ENCODE results near the gene NSUN2.

NSUN2 gene

DNA sequence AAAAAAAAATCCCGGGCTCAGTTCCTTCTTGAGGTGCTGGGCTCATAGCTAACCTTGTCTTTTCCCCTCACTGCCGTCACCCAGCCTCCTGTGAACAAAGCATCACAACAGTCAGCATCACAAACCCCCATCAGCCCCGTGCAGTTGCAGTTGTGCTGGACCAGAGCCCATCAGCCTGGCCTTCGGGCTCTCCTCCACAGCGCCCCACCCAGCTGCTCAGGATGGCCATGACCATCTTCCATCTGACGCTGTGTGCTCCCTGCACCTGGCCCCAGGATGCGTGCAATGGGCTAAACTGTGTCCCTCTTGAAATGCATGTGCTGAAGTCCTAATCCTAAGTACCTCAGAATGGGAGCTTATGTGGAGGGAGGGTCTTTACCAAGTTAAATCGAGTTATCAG lies 48.1 kb downstream of the NSUN2 start:
- no peaks in the 10 kb centered on the region for H3K9me3 Mint-ChIP-seq
- H3K4me1 Mint-ChIP-seq = peaks cover 15% of the 10 kb centered on the region
- DNase-seq (no peak), ATAC-seq (no peak)
- H3K4me3 Mint-ChIP-seq = no peak overlapping the region
- peaks cover 73% of the 10 kb centered on the region for H3K27me3 Mint-ChIP-seq
- no peak overlapping the region for H3K27ac Mint-ChIP-seq

DNA sequence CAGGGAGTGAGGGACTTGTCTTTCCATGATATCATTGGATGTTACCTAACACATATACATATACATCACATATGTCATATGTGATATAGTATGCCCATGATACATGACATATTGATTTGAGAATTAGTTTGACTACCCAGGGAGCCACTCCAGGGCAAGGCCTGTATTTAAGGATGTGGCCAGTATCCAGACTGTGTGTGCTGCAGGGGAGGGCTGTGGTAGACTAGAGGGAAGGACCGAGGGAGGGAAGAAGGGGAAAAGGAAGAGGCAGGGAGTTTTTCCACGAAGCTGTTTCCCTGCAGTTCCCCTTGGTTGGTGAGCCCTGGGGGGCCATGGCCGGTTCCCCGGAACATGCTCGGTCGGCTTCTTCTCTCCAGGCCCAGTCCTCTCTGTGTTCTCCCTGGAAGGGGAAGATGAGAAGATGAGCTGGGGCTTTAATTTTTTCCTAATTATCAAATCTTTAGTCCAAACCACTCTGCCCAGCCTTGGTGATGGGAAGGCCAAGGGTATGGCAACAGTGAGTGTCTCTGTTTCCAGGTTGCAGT lies 48.7 kb downstream of the NSUN2 start:
- DNase-seq = no peak
- Mint-ChIP-seq H3K4me3 (peak overlapping the region in 1 of 2 donors; percentile 29), H3K27me3 (peaks cover 74% of the 10 kb centered on the region), H3K27ac (no peak overlapping the region), H3K4me1 (peaks cover 15% of the 10 kb centered on the region), H3K9me3 (no peaks in the 10 kb centered on the region)
- no peak for ATAC-seq

DNA sequence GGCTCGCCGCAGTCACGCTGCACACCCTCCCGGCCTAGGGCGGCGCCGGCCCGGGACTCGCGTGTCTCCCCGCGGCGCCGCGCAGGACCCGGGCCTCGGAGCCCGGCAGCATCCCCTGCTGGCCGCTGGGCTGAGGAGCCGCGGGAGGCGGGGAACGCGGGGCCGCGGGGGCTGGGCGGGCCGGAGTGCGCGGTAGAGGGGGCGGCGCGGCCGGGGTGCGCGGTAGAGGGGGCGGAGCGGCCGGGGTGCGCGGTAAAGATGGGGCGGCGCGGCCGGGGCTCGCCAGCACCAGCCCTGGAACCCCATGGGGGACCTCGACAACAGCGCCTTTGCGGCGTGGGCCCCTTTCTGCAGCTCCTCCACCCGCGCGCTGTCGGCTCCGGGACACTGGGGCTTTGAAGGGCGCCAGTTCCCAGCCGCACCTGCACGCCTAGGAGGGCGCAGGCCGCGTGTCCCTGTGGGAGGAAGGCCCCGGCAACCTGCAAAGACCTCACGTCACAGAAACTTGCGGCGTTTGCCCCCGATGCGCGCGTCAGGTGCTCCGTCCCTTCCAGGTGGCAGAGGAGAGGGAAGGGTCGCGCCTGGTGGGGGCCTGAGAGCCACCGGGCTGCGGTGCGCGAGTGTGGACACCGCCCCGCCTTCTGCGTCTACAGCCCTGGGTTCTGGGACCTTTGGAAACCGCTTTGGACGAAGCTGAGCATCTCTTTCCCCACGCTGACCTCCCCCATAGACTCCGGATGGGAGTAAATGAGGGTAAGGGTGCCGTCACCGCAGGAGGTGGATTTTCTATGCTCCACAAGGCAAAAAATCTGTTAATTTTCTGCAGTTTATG lies 49.6 kb downstream of the NSUN2 start:
- DNase-seq (peak in 1 of 2 donors; percentile 27), ATAC-seq (peak; percentile 78)
- peak overlapping the region in 1 of 2 donors; percentile 71 for H3K4me3 Mint-ChIP-seq
- H3K27ac Mint-ChIP-seq = no peak overlapping the region
- H3K27me3 Mint-ChIP-seq = peaks cover 83% of the 10 kb centered on the region
- H3K9me3 Mint-ChIP-seq = no peaks in the 10 kb centered on the region
- peaks cover 15% of the 10 kb centered on the region for H3K4me1 Mint-ChIP-seq

DNA sequence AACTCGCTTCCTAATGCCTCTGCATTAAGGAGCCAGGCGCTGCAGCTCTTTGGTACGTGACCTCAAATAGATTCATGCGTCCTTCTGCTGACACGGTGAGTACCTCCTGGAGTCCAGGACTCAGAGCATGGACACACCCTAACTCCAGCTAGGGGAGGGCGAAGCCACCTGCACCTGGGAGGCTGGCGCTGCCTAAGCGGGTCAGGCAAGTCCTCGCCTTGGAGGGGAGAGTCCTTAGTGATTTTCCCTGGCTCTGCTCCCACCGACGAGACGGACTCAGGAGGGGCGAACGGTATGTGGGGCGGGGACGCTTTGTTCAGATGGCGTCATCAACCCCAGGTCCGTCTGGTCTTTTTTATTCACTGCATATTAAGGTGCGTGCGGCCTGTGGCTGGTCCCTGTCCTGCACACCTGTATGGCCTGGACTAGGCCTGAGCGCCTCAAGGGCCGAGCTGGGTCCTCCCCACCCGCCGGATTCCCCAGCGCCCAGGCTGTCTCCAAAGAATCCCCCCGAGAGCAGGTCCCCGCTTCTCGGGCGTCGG lies 50.3 kb downstream of the NSUN2 start:
- ATAC-seq (peak; percentile 35), DNase-seq (no peak)
- no peaks in the 10 kb centered on the region for H3K9me3 Mint-ChIP-seq
- no peak overlapping the region for H3K27ac Mint-ChIP-seq
- H3K4me3 Mint-ChIP-seq = no peak overlapping the region
- peaks cover 15% of the 10 kb centered on the region for H3K4me1 Mint-ChIP-seq
- H3K27me3 Mint-ChIP-seq = peaks cover 89% of the 10 kb centered on the region

DNA sequence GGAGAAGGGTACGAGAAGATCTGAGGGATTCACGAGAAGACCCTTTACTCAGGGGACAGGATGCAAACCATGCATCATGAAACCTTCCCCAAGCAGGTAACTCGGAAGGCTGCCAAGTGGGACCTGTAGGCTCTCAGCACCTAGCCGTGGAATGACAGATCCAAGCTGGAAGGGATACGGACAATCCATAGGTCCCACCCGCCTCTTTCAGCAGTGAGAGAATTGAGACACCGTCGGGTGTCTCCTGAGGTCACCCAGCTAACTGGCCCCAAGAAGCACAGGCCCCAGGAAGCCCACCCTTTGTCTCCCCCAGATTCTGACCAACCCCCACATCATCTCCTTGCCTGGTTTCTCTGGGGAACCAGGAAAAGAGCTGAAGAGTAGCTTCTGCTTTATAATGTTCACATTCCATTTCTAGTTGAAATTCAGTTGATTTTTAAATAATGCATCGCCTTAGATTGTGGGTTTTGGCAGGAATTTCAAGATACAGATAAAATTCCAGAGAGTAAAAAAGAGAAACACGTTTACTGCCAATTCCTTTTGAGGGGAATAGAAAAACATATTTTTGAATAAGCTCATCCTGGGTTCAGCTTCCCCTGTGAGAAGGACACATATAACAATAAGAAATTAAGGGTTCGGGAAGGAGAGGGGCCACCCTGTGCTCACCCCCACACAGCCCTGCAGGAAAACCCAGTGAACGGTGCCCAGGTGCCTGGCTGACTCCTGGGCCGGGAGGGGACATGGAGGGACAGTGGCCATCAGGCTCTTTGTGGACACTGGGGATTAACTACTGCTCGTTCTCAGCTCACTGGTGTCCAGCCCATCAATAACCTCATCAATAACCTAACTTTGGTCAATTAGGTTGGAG lies 51.1 kb downstream of the NSUN2 start:
- Mint-ChIP-seq H3K27ac (peak overlapping the region in 1 of 2 donors; percentile 19), H3K27me3 (peaks cover 93% of the 10 kb centered on the region), H3K4me3 (no peak overlapping the region), H3K4me1 (peaks cover 15% of the 10 kb centered on the region), H3K9me3 (no peaks in the 10 kb centered on the region)
- DNase-seq = no peak
- no peak for ATAC-seq

DNA sequence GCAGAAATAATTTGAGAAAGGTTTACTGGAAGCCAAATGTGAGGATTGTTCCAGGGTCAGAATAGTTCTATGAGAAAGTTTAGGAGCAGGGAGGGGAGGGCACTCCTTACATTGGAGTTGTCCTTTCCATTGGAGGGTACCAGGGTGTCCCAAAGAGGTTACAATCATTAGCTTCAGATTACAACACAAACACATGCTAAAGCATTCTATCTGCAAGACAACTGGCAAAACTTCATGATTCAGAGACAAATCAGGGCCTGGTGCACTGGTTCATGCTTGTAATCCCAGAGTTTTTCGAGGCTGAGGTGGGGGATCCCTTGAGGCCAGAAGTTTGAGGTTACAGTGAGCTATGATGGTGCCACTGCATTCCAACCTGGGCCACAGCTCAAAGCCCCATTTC lies 51.8 kb downstream of the NSUN2 start:
- Mint-ChIP-seq H3K4me3 (no peak overlapping the region), H3K27me3 (peaks cover 88% of the 10 kb centered on the region), H3K9me3 (no peaks in the 10 kb centered on the region), H3K4me1 (peaks cover 15% of the 10 kb centered on the region), H3K27ac (no peak overlapping the region)
- ATAC-seq = no peak
- no peak for DNase-seq

DNA sequence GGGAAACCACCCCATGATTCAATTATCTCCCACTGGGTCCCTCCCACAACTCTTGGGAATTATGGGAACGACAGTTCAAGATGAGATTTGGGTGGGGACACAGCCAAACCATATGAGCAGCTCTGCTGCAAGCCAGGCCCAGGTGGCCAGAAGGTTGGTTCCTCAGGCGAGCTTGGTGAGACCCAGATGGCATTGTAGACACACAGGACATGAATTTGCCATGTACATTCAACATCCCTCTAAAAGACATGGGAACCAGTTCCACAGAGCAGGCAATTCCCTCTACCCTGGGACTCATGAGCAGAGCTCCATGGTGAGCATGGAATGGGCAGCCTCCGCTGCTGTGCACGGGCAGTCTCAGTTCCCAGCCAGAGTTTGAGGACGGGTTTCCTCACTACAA lies 53.3 kb downstream of the NSUN2 start:
- peaks cover 6% of the 10 kb centered on the region for H3K4me1 Mint-ChIP-seq
- ATAC-seq (no peak), DNase-seq (no peak)
- no peak overlapping the region for H3K4me3 Mint-ChIP-seq
- H3K27me3 Mint-ChIP-seq = peaks cover 85% of the 10 kb centered on the region
- H3K27ac Mint-ChIP-seq = no peak overlapping the region
- no peaks in the 10 kb centered on the region for H3K9me3 Mint-ChIP-seq

DNA sequence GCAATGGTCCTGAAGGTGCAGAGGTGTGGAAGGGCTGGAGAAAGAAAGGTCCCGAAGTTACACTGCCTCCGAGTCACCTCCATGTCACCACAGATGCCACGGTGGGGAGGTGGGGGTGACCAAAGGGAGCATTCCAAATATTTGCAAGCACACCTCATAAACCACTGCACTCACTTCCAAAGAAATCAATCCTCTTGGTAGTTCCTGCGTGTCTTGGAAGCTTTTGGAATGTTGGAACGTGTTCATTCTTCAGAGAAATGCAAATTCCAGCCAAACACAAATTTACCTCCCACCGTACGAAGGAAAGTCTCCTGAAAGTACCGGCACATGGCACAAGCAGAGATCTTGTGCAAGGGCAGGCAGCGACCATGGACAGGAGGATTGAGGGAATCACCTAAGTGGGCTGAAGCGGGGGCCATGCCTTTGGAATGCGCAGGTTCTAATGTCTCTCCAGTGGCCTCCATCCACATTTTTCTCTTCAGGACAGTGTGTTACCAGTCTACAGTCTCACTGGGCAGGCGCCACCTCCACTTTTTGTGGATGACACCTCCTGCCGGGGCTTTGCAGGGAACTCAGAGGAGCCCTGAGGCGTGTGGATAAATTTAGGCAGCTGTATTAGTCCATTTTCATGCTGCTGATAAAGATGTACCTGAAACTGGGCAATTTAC lies 54.0 kb downstream of the NSUN2 start:
- Mint-ChIP-seq H3K27ac (no peak overlapping the region), H3K4me1 (peaks cover 6% of the 10 kb centered on the region), H3K27me3 (peaks cover 85% of the 10 kb centered on the region), H3K4me3 (no peak overlapping the region), H3K9me3 (no peaks in the 10 kb centered on the region)
- DNase-seq (no peak), ATAC-seq (no peak)

DNA sequence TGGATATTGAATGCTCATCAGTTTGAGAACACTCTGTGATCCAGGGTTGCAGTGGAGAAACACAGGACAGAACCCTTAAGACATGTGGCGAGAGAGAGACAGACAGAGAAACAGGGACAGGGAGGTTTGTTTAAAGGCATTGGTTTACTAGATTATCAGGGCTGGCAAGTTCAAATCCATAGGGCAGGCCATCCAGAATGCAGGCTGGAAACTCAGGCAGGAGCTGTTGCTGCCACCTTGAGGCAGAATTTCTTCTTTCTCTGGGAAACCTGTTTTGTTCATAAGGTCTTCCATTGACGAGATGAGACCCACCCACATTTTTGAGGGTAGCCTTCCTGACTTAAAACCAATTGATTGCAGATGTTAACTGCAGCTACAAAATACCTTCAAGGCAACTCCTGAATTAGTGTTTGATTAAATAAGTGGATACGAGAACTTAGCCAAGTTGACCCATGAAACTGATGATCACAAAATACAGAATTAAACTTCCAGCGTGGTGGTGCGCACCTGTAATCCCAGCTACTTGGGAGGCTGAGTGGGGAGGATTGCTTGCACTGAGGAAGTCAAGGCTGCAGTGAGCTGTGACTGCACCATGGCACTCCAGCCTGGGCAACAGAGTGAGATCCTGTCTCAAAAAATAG lies 55.9 kb downstream of the NSUN2 start:
- Mint-ChIP-seq H3K4me3 (no peak overlapping the region), H3K9me3 (no peaks in the 10 kb centered on the region), H3K4me1 (no peaks in the 10 kb centered on the region), H3K27ac (no peak overlapping the region), H3K27me3 (peaks cover 69% of the 10 kb centered on the region)
- ATAC-seq (no peak), DNase-seq (no peak)

DNA sequence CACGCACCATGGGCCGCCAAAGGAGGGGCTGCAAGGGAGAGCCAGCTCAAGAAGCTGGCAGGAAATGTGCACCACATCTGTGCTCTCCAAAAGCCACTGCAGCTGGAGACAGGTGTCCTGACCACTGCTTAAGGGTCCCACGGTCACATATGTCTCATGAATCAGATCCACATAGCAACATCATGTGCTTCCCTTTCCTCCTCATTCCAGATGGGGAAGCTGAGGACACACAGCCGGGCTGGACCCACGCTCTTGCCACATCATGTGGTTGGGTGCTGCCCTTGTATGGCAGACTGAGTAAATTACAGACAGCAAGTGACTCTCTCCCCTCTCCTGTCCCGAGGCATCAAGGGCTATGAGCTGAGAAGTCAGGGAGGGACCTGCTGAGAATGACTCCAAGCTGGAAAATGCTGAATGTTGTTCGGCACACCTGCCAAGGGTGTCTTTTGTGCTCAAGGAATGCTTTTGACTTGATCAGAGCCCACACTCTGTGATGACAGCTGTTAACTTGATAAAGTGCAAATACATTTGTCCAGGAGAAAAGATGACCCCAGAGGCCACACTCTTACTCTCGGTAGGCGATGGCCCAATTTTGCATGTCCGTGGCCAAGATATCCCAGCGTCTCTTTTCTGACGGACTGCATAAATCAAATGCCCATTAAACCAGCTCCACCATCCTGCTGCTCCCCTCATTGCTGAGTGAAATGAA lies 58.2 kb downstream of the NSUN2 start:
- Mint-ChIP-seq H3K9me3 (no peaks in the 10 kb centered on the region), H3K27ac (no peak overlapping the region), H3K4me3 (no peak overlapping the region), H3K4me1 (no peaks in the 10 kb centered on the region), H3K27me3 (peaks cover 52% of the 10 kb centered on the region)
- ATAC-seq (no peak), DNase-seq (no peak)

DNA sequence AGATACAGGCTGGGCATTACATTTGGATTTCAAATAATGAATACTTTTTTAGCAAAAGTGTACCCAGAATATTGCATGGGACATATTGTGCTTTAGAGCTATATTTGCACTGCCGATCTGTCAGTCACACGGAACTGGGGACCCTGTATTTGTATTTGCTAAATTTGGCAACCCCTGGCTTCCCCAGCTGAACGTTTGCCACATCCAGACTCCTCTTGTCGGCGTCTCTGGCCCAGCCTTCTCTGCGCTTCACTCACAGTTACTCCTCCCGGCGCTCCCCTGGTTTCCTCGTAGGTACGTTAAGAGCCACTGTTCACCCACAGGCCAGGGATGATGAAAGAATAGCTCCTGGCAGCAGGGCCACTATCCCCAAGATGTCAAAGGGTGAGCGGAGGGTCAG lies 58.7 kb downstream of the NSUN2 start:
- no peaks in the 10 kb centered on the region for H3K9me3 Mint-ChIP-seq
- no peak overlapping the region for H3K27ac Mint-ChIP-seq
- ATAC-seq = no peak
- H3K4me1 Mint-ChIP-seq = no peaks in the 10 kb centered on the region
- DNase-seq = no peak
- H3K4me3 Mint-ChIP-seq = no peak overlapping the region
- peaks cover 48% of the 10 kb centered on the region for H3K27me3 Mint-ChIP-seq

DNA sequence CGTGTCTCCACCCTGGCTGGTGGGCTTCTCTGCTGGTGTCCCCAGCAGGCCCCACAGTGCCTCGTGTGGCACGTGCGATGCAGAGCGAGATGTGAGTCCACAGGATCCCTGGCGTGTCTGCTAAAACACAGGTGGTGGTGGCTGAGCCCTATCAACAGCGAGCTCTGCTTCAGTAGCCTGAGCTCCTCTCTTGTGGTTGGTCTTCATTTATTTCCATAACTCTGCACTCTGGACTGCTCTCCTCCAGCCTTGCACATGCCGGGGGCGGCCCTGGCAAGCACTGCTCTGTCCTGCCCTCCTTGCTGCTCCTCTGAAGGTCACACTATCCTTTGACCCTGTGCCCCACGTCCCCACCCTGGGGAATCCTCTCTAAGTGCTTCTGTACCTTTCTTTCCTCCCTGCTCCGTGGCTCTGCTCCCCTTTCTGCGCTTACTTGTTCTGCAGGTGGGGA lies 59.2 kb downstream of the NSUN2 start:
- ATAC-seq (peak; percentile 27), DNase-seq (no peak)
- Mint-ChIP-seq H3K4me1 (no peaks in the 10 kb centered on the region), H3K4me3 (no peak overlapping the region), H3K9me3 (no peaks in the 10 kb centered on the region), H3K27me3 (peaks cover 48% of the 10 kb centered on the region), H3K27ac (no peak overlapping the region)

DNA sequence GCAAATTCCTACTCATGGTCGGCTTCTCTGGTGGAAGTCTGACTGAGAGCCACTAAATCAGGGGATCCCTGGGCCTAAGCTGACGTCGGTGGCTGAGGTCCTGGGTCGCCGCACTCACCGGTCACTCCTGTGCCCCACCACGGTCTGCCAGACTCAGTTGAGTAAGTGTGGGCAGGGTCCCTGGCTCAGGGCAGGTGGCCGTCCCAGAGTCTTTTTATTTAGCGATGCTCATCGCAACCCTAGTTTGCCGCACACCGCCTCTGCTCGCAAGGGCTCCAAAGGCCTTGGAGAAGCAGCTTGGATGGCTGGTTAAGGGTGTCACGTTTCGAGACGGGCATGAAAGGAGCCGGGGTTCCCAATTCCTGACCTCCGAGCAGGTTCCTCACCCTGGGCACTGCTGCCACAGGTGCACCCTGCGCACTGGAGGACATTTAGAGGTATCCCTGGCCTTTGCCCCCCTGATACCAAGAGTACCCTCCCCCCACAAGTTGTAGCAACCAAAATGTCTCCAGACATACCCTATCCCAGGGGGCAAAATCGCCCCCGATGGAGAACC lies 59.9 kb downstream of the NSUN2 start:
- H3K27ac Mint-ChIP-seq = no peak overlapping the region
- no peak overlapping the region for H3K4me3 Mint-ChIP-seq
- DNase-seq = no peak
- H3K9me3 Mint-ChIP-seq = no peaks in the 10 kb centered on the region
- peak; percentile 29 for ATAC-seq
- H3K27me3 Mint-ChIP-seq = peaks cover 49% of the 10 kb centered on the region
- H3K4me1 Mint-ChIP-seq = no peaks in the 10 kb centered on the region
